Bronchial epithelial cell (primary cell): ENCODE results near the gene MARCHF10. TPM values are rescaled to one million over a fixed set of nuclear protein-coding genes. Genes with fewer than 3 reads are reported as not detected.
"Not testable (repeated sequence)": the region's sequence is repeated elsewhere in the genome, so short reads cannot be mapped to it uniquely, and the experiment has no call there.

Experiments used
- DNase-seq: peaks from one replicate; pipeline ENCODE4 v3.0.0-alpha.2; 2010; ENCODE audit warnings: low read depth
- FAIRE-seq: peaks from 2 replicates; lab custom pipeline; 2011; peaks lifted over from hg19 to GRCh38; lab: Jason Lieb, UNC
- H3K27me3 ChIP-seq: 2 replicates; pipeline ENCODE4 v1.5.1; 2011; ENCODE audit warnings: low read length; ENCODE audit not compliant: control insufficient read depth, insufficient read depth
- H3K36me3 ChIP-seq: 2 replicates; pipeline ENCODE4 v1.5.1; 2011; ENCODE audit warnings: low read length; ENCODE audit not compliant: control insufficient read depth, insufficient read depth
- H3K4me3 ChIP-seq: 2 replicates; pipeline ENCODE4 v1.5.1; 2011; ENCODE audit warnings: mild to moderate bottlenecking, low read depth, low read length, control low read depth
- total RNA-seq: library from RNA; depleted of rRNA; stranded (reverse); fragments of >200 nt; gene quantifications from 2 replicates; pipeline ENCODE4 v1.2.1, GENCODE V29; 2014
- TF ChIP-seq, protein P1 (sequence below): IDR thresholded peaks from 2 replicates; pipeline ENCODE4 v1.5.1; 2011; ENCODE audit warnings: mild to moderate bottlenecking, moderate library complexity, low read length, control low read depth, inconsistent platforms; ENCODE audit not compliant: insufficient read depth, severe bottlenecking

Gene MARCHF10
- total RNA-seq, 1 donor from 2014 or later: not detected

DNA sequence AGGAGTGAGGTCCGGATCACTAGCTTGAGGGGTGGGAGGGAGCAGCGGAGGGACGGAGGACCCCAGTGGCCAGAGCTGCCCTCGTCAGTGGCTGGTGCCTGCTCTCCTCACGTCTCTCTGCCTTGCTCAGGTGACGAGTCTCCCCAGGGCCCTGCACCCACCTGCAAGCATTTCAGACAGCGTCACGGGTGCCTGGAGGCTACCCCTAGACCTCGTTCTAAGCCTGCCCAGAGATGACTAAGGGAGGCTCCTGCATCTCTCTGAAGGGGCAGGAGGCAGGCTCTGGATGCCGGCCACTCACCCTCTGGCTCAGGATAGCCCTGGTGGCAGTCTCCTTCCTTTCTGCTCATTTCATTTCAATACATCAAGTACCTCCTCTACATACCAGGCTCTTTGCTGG is 111.9 kb downstream of the MARCHF10 start:
- Histone ChIP-seq H3K36me3 (no peaks in the 10 kb centered on the region), H3K27me3 (no peaks in the 10 kb centered on the region), H3K4me3 (no peak overlapping the region)
- TF ChIP-seq, protein P1, sequence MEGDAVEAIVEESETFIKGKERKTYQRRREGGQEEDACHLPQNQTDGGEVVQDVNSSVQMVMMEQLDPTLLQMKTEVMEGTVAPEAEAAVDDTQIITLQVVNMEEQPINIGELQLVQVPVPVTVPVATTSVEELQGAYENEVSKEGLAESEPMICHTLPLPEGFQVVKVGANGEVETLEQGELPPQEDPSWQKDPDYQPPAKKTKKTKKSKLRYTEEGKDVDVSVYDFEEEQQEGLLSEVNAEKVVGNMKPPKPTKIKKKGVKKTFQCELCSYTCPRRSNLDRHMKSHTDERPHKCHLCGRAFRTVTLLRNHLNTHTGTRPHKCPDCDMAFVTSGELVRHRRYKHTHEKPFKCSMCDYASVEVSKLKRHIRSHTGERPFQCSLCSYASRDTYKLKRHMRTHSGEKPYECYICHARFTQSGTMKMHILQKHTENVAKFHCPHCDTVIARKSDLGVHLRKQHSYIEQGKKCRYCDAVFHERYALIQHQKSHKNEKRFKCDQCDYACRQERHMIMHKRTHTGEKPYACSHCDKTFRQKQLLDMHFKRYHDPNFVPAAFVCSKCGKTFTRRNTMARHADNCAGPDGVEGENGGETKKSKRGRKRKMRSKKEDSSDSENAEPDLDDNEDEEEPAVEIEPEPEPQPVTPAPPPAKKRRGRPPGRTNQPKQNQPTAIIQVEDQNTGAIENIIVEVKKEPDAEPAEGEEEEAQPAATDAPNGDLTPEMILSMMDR: no peak
- no peak for DNase-seq
- FAIRE-seq: no peak

DNA sequence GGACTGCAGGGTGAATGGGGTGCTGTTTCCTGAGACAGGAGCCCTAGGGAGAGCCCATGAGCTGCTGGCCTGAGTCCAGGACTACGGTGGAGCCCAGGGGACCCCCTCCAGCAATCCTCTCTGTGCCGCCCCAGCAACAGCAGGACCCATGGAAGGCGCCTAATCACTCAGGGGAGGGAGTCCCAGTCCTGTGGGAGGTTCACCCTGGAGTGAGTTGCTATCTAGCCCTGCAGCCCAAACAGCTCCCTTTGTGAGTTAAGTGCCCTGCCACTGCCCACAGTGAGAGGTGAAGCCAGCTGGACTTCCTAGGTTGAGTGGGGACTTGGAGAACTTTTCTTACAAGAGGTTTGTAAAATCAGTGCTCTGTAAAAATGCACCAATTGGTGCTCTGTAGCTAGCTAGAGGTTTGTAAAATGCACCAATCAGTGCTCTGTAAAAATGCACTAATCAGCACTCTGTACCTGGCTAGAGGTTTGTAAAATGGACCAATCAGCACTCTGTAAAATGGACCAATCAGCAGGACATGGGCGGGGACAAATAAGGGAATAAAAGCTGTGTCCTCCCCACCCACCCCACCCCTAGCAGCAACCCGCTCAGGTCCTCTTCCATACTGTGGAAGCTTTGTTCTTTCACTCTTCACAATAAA is 112.9 kb downstream of the MARCHF10 start:
- FAIRE-seq, H3K4me3 ChIP-seq, H3K27me3 ChIP-seq, DNase-seq, H3K36me3 ChIP-seq: not testable (repeated sequence)

DNA sequence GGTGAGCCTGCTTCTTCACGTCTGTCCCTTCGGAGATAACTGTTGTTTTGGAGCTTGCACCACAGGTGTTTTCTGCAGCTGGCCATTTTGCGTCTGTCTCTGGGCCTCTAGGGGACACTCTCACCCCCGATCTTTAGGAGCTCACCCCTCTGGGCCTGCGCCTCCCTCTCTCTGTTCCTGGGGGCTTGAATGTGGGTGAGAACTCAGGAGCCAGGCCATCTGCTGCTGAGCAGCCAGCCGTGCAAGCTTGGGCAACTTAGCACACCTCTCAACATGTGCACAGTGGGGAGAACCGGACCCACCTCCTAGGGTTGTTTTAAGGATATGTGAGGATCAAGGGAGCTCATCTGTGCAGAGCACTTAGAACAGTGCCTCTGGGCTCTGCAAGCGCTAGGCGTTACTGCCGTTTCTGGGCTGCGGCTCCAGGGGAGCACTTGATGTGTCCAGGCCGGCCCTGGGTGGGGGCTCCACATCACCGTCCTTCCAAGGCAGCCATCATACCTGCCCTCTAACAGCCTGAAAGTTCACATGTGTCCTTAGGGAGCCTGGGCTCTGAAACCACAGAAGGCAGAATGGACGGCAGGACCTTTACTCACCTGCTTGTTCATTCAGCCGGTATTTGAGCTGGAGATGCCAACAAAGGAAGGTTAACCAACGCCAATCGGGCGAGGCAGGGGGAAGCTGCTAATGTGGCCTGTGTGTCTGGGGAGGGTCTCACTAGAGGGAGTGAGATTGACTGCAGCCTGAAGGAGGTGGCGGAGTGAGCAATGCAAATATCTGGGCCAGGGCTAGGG is 114.3 kb downstream of the MARCHF10 start:
- FAIRE-seq (peak; percentile 77), DNase-seq (peak; percentile 46)
- H3K36me3 ChIP-seq: peaks cover 2% of the 10 kb centered on the region
- no peak overlapping the region for H3K4me3 ChIP-seq
- H3K27me3 ChIP-seq: no peaks in the 10 kb centered on the region
- TF ChIP-seq, protein P1: no peak

DNA sequence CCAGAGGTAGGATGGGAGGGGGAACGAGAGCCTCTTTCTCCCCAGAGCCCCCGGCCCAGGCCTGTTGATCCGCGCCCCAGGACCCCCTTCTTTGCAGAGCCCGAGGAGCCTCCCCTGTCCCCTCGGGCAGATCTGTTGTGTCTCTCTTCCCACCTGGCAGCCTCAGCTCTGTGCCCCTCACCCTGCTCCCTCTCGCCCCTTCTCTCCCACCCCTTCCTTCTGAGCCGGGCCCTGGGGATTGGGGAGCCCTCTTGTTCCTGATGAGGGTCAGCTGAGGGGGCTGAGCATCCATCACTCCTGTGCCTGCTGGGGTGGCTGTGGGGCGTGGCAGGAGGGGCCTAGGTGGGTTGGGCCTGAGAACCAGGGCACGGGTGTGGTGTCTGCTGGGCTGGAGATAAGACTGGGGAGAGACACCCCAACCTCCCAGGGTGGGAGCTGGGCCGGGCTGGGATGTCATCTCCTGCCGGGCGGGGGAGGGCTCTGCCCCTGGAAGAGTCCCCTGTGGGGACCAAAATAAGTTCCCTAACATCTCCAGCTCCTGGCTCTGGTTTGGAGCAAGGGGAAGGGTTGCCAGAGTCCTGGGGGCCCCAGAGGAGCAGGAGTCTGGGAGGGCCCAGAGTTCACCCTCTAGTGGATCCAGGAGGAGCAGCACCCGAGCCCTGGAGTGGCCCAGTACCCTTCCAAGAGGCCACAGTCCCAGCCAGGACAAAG is 115.2 kb downstream of the MARCHF10 start:
- FAIRE-seq (no peak), DNase-seq (no peak)
- peaks cover 5% of the 10 kb centered on the region for H3K36me3 ChIP-seq
- no peak overlapping the region for H3K4me3 ChIP-seq
- H3K27me3 ChIP-seq: no peaks in the 10 kb centered on the region
- TF ChIP-seq, protein P1: peak; percentile 56

DNA sequence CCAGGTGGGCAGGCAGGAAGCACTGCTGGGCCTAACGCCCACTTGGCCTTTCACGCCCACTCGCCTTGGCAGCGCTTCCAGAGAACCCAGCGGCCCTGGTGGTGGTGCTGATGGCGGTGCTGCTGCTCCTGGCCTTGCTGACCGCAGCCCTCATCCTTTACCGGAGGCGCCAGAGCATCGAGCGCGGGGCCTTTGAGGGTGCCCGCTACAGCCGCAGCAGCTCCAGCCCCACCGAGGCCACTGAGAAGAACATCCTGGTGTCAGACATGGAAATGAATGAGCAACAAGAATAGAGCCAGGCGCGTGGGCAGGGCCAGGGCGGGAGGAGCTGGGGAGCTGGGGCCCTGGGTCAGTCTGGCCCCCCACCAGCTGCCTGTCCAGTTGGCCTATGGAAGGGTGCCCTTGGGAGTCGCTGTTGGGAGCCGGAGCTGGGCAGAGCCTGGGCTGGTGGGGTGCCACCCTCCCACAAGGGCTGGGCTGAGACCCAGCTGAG is 115.9 kb downstream of the MARCHF10 start:
- no peak for FAIRE-seq
- TF ChIP-seq, protein P1: no peak
- no peak overlapping the region for H3K4me3 ChIP-seq

DNA sequence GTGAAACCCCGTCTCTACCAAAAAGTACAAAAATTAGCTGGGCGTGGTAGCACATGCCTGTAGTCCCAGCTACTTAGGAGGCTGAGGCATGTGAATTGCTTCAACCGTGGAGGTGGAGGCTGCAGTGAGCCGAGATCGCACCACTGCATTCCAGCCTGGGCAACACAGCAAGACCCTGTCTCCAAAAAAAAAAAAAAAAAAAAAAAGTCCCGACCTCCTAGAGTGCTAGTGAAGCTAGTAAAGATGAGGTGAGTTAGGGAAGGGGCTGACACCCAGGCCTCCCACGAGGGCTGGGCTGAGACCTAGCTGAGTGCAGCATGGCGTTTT is 116.6 kb downstream of the MARCHF10 start:
- not testable (repeated sequence) for DNase-seq, FAIRE-seq, H3K4me3 ChIP-seq, H3K36me3 ChIP-seq, H3K27me3 ChIP-seq

More for the DNA sequence above, 115.9 kb downstream of the MARCHF10 start:
- no peak for DNase-seq
- H3K27me3 ChIP-seq: no peaks in the 10 kb centered on the region
- peaks cover 5% of the 10 kb centered on the region for H3K36me3 ChIP-seq
